Cardiac fibroblast (primary cell): ENCODE measurements around the gene SYT2.

Source experiments
- DNase-seq, 2 donors: peaks; one replicate each; pipeline versions ENCODE4 v3.0.0 to v3.0.0-alpha.2; 2010; ENCODE audit warnings: low read depth in 2 of 2
- H3K4me3 ChIP-seq, 2 donors: replicated peaks in 1 of 2; 1 replicate in 1 of 2; 2 replicates in 1 of 2; pipeline ENCODE4 v1.5.1; 2011; ENCODE audit warnings: low read depth in 2 of 2, low read length in 2 of 2, mild to moderate bottlenecking in 2 of 2, moderate library complexity in 1 of 2
- CTCF ChIP-seq: IDR thresholded peaks from one replicate; pipeline ENCODE4 v1.5.1; 2011; ENCODE audit warnings: low read depth, mild to moderate bottlenecking, low read length, inconsistent platforms

The SYT2 gene

GRCh38 chr1:202571719-202572339 is 138.4 kb downstream of the SYT2 start:
- peak; percentile 93 for TF ChIP-seq CTCF
- DNase-seq: peak; percentile 71 to 76
- no peak overlapping the region for H3K4me3 ChIP-seq

GRCh38 chr1:202569393-202570322 is 140.6 kb downstream of the SYT2 start:
- H3K4me3 ChIP-seq: no peak overlapping the region
- DNase-seq: no peak
- TF ChIP-seq CTCF: no peak

- DNase-seq: no peak
- TF ChIP-seq CTCF: no peak
- no peak overlapping the region for H3K4me3 ChIP-seq
These were observed 141.4 kb downstream of the SYT2 start for GRCh38 chr1:202568826-202569225.

GRCh38 chr1:202568410-202568809 is 141.8 kb downstream of the SYT2 start:
- no peak for TF ChIP-seq CTCF
- H3K4me3 ChIP-seq: no peak overlapping the region
- no peak for DNase-seq

GRCh38 chr1:202567738-202568137 is 142.5 kb downstream of the SYT2 start:
- peak; percentile 55 to 70 for DNase-seq
- no peak for TF ChIP-seq CTCF
- H3K4me3 ChIP-seq: no peak overlapping the region

GRCh38 chr1:202565890-202566602 is 144.2 kb downstream of the SYT2 start:
- H3K4me3 ChIP-seq: no peak overlapping the region
- TF ChIP-seq CTCF: no peak
- no peak for DNase-seq
